Measurements from ENCODE around the gene KLHL40. TPM values are rescaled to one million over a fixed set of nuclear protein-coding genes. Genes with fewer than 3 reads are reported as not detected.

The KLHL40 gene
- total RNA-seq, 1 donor from 2014 or later: not detected

GRCh38 chr3:42729404-42730145 lies 44.2 kb downstream of the KLHL40 start:
- Histone ChIP-seq H3K27ac (ENCODE audit: low read depth, low read length) (no peak overlapping the region), H3K27me3 (ENCODE audit: insufficient read depth, low read length) (no peaks in the 10 kb centered on the region), H4K20me1 (ENCODE audit: insufficient read depth, low read length) (no peaks in the 10 kb centered on the region), H3K9me3 (ENCODE audit: insufficient read depth, low read depth, low read length) (peaks cover 5% of the 10 kb centered on the region), H3K9ac (ENCODE audit: low read length) (no peak overlapping the region), H3K4me3 (ENCODE audit: insufficient read depth, low read depth, low read length) (no peak overlapping the region), H3K4me1 (ENCODE audit: insufficient read depth, low read length) (no peaks in the 10 kb centered on the region), H3K36me3 (ENCODE audit: insufficient read depth, low read length) (no peaks in the 10 kb centered on the region), H3K4me2 (ENCODE audit: low read length) (no peak overlapping the region), H3K79me2 (ENCODE audit: insufficient read depth, low read length) (no peaks in the 10 kb centered on the region), H2AFZ (ENCODE audit: low read depth, low read length) (no peak overlapping the region)
- FAIRE-seq (no peak), DNase-seq (ENCODE audit: low read depth) (no peak)
- no peaks in the 10 kb centered on the region for H3K36me3 Mint-ChIP-seq (ENCODE audit: low read depth, unreplicated experiment)
- no peak for TF ChIP-seq EZH2 (IDR thresholded peaks at IDR 0.05; ENCODE audit: insufficient read depth, low read length)
- TF ChIP-seq, protein P1, sequence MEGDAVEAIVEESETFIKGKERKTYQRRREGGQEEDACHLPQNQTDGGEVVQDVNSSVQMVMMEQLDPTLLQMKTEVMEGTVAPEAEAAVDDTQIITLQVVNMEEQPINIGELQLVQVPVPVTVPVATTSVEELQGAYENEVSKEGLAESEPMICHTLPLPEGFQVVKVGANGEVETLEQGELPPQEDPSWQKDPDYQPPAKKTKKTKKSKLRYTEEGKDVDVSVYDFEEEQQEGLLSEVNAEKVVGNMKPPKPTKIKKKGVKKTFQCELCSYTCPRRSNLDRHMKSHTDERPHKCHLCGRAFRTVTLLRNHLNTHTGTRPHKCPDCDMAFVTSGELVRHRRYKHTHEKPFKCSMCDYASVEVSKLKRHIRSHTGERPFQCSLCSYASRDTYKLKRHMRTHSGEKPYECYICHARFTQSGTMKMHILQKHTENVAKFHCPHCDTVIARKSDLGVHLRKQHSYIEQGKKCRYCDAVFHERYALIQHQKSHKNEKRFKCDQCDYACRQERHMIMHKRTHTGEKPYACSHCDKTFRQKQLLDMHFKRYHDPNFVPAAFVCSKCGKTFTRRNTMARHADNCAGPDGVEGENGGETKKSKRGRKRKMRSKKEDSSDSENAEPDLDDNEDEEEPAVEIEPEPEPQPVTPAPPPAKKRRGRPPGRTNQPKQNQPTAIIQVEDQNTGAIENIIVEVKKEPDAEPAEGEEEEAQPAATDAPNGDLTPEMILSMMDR (IDR thresholded peaks at IDR 0.05; ENCODE audit: insufficient read depth, low read depth, low read length): no peak
- H3K4me3 Mint-ChIP-seq (ENCODE audit: unreplicated experiment): no peak overlapping the region
- H3K9me3 Mint-ChIP-seq (ENCODE audit: unreplicated experiment): peaks cover 2% of the 10 kb centered on the region
- H3K27ac Mint-ChIP-seq (ENCODE audit: unreplicated experiment): no peak overlapping the region
- no peaks in the 10 kb centered on the region for H3K4me1 Mint-ChIP-seq (ENCODE audit: low read depth, unreplicated experiment)
- H3K27me3 Mint-ChIP-seq (ENCODE audit: low read depth, unreplicated experiment): peaks cover 14% of the 10 kb centered on the region

- H3K4me3 Mint-ChIP-seq (ENCODE audit: unreplicated experiment): no peak overlapping the region
- H3K9me3 Mint-ChIP-seq (ENCODE audit: unreplicated experiment): peaks cover 2% of the 10 kb centered on the region
- Histone ChIP-seq H4K20me1 (ENCODE audit: insufficient read depth, low read length) (no peaks in the 10 kb centered on the region), H3K36me3 (ENCODE audit: insufficient read depth, low read length) (no peaks in the 10 kb centered on the region), H3K27me3 (ENCODE audit: insufficient read depth, low read length) (no peaks in the 10 kb centered on the region), H2AFZ (ENCODE audit: low read depth, low read length) (no peak overlapping the region), H3K4me3 (ENCODE audit: insufficient read depth, low read depth, low read length) (no peak overlapping the region), H3K9me3 (ENCODE audit: insufficient read depth, low read depth, low read length) (peaks cover 5% of the 10 kb centered on the region), H3K27ac (ENCODE audit: low read depth, low read length) (no peak overlapping the region), H3K4me2 (ENCODE audit: low read length) (no peak overlapping the region), H3K79me2 (ENCODE audit: insufficient read depth, low read length) (no peaks in the 10 kb centered on the region), H3K4me1 (ENCODE audit: insufficient read depth, low read length) (no peaks in the 10 kb centered on the region), H3K9ac (ENCODE audit: low read length) (no peak overlapping the region)
- peaks cover 17% of the 10 kb centered on the region for H3K27me3 Mint-ChIP-seq (ENCODE audit: low read depth, unreplicated experiment)
- no peaks in the 10 kb centered on the region for H3K36me3 Mint-ChIP-seq (ENCODE audit: low read depth, unreplicated experiment)
- H3K4me1 Mint-ChIP-seq (ENCODE audit: low read depth, unreplicated experiment): no peaks in the 10 kb centered on the region
- DNase-seq (ENCODE audit: low read depth) (no peak), FAIRE-seq (no peak)
- TF ChIP-seq, protein P1 (IDR thresholded peaks at IDR 0.05; ENCODE audit: insufficient read depth, low read depth, low read length): no peak
- TF ChIP-seq EZH2 (IDR thresholded peaks at IDR 0.05; ENCODE audit: insufficient read depth, low read length): no peak
- no peak overlapping the region for H3K27ac Mint-ChIP-seq (ENCODE audit: unreplicated experiment)
Observed at GRCh38 chr3:42730294-42730693, 45.0 kb downstream of the KLHL40 start.
